PC-3 (cell line): ENCODE results near the gene RNF148. TPM values are rescaled to one million over a fixed set of nuclear protein-coding genes. Genes with fewer than 3 reads are reported as not detected.

Source experiments
- ATAC-seq: fragments of 200-7000 bp; cut with Tn5 transposase; 2 replicates; pipeline ENCODE4 v1.9.1; 2020; ENCODE audit warnings: mild to moderate bottlenecking, moderate library complexity
- BruUV-seq: library from RNA; stranded (reverse); fragments of 400-500 nt; replicated peaks from 2 replicates; lab custom pipeline; 2021; lab: Mats Ljungman, UMichigan
- CTCF ChIA-PET: fragments of 300-600 bp; sonication (Branson Sonifier 250); formaldehyde crosslinking; loops from one replicate; lab custom pipeline; 2022; ENCODE audit warnings: antibody characterized with exemption; lab: Charles Lee
- POLR2A ChIA-PET: fragments of 300-600 bp; sonication (Branson Sonifier 250); formaldehyde crosslinking; loops from one replicate; lab custom pipeline; 2022; ENCODE audit warnings: antibody characterized with exemption; ENCODE audit not compliant: unreplicated experiment; lab: Charles Lee
- DNase-seq: peaks from one replicate; pipeline ENCODE4 v3.0.0-alpha.2; 2015
- H2AFZ ChIP-seq: fragments of 300-600 bp; sonication (generic); 2 replicates; pipeline ENCODE4 v1.6.0; 2016; ENCODE audit warnings: antibody characterized with exemption, low read length
- H3F3A ChIP-seq: fragments of 300-600 bp; sonication (generic); one replicate; pipeline ENCODE4 v1.6.0; 2017; ENCODE audit warnings: antibody characterized with exemption, low read length, control low read depth, mild to moderate bottlenecking; ENCODE audit not compliant: unreplicated experiment
- H3K27ac ChIP-seq: fragments of 300-600 bp; sonication (generic); 2 replicates; pipeline ENCODE4 v1.5.1; 2016; ENCODE audit warnings: mild to moderate bottlenecking, low read length
- H3K27me3 ChIP-seq: fragments of 300-600 bp; sonication (generic); 2 replicates; pipeline ENCODE4 v1.6.1; 2016; ENCODE audit warnings: low read length, mixed read lengths
- H3K36me3 ChIP-seq: fragments of 300-600 bp; sonication (generic); 2 replicates; pipeline ENCODE4 v1.6.1; 2016; ENCODE audit warnings: low read depth, mixed run types, low read length, mixed read lengths
- H3K4me1 ChIP-seq: fragments of 300-600 bp; sonication (generic); 2 replicates; pipeline ENCODE4 v1.5.1; 2016; ENCODE audit warnings: low read length; ENCODE audit not compliant: insufficient read depth
- H3K4me2 ChIP-seq: fragments of 300-600 bp; sonication (generic); 2 replicates; pipeline ENCODE4 v1.6.0; 2016; ENCODE audit warnings: low read length
- H3K4me3 ChIP-seq: fragments of 300-600 bp; sonication (generic); 2 replicates; pipeline ENCODE4 v1.5.1; 2016; ENCODE audit warnings: mild to moderate bottlenecking, low read length, mixed read lengths
- H3K79me2 ChIP-seq: fragments of 300-600 bp; sonication (generic); 2 replicates; pipeline ENCODE4 v1.6.1; 2017; ENCODE audit warnings: low read length, mixed read lengths
- H3K9ac ChIP-seq: fragments of 300-600 bp; sonication (generic); 2 replicates; pipeline ENCODE4 v1.6.0; 2016; ENCODE audit warnings: mild to moderate bottlenecking, low read length
- H3K9me2 ChIP-seq: fragments of 300-600 bp; sonication (generic); replicated peaks from 2 replicates; pipeline ENCODE4 v1.6.1; 2016; ENCODE audit warnings: mixed run types, low read length, mixed read lengths
- H3K9me3 ChIP-seq: fragments of 300-600 bp; sonication (generic); 2 replicates; pipeline ENCODE4 v1.6.1; 2016; ENCODE audit warnings: low read length, mixed read lengths
- H4K20me1 ChIP-seq: fragments of 300-600 bp; sonication (generic); 2 replicates; pipeline ENCODE4 v1.6.1; 2016; ENCODE audit warnings: low read length, mixed read lengths
- EZH2 ChIP-seq: fragments of 300-600 bp; sonication (generic); IDR thresholded peaks from one replicate; pipeline ENCODE4 v1.6.1; 2017; ENCODE audit warnings: antibody characterized with exemption, mild to moderate bottlenecking, low read length; ENCODE audit not compliant: unreplicated experiment
- EZH2phosphoT487 ChIP-seq: fragments of 300-600 bp; sonication (generic); IDR thresholded peaks from 2 replicates; pipeline ENCODE4 v1.6.1; 2018; ENCODE audit warnings: mild to moderate bottlenecking, antibody characterized with exemption, low read length, borderline replicate concordance
- intact Hi-C: fragments of 100-400 bp; cut with micrococcal nuclease; formaldehyde crosslinking; loops from 2 replicates; pipeline ENCODE4 v1.9.0; 2023
- total RNA-seq: library from RNA; depleted of rRNA; stranded (reverse); fragments of >200 nt; gene quantifications from 2 replicates; pipeline ENCODE4 v1.2.3, GENCODE V29; 2014; rRNA removed
- TF ChIP-seq, protein P1 (sequence below): fragments of 300-600 bp; sonication (generic); conservative IDR thresholded peaks from 2 replicates; pipeline ENCODE4 v1.5.1; 2017; ENCODE audit warnings: antibody characterized with exemption, low read depth, mild to moderate bottlenecking, low read length

Gene RNF148
- total RNA-seq, 1 experiment from 2014 or later = 2.0 TPM

DNA sequence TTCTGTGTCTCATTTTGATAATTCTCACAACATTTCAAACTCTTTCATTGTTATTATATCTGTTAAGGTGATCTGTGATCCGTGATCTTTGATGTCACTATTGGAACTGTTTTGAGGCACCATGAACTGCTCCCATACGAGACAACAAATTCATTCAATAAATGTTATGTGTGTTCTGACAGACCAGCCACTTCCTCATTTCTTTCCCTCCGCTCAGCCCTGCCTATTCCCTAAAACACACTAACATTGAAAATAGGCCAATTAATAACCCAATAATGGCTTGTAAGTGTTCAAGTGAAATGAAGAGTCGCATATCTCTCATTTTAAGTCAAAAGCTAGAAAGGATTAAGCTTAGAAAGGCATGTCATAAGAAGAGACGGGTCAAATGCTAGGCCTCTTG is 49.0 kb downstream of the RNF148 start:
- Histone ChIP-seq H3K79me2 (no peaks in the 10 kb centered on the region), H3K9me2 (no peaks in the 10 kb centered on the region), H3F3A (no peaks in the 10 kb centered on the region), H3K36me3 (no peaks in the 10 kb centered on the region), H3K27me3 (no peaks in the 10 kb centered on the region), H4K20me1 (no peaks in the 10 kb centered on the region), H3K4me1 (peaks cover 4% of the 10 kb centered on the region; the same call in 1 of the 2 replicates), H3K4me2 (no peak overlapping the region), H3K9me3 (no peaks in the 10 kb centered on the region), H2AFZ (no peak overlapping the region), H3K4me3 (no peak overlapping the region), H3K9ac (no peak overlapping the region), H3K27ac (no peak overlapping the region)
- DNase-seq = no peak
- ATAC-seq = no peak
- intact Hi-C loops = no loop called here
- BruUV-seq = no TSS peak
- TF ChIP-seq, protein P1, sequence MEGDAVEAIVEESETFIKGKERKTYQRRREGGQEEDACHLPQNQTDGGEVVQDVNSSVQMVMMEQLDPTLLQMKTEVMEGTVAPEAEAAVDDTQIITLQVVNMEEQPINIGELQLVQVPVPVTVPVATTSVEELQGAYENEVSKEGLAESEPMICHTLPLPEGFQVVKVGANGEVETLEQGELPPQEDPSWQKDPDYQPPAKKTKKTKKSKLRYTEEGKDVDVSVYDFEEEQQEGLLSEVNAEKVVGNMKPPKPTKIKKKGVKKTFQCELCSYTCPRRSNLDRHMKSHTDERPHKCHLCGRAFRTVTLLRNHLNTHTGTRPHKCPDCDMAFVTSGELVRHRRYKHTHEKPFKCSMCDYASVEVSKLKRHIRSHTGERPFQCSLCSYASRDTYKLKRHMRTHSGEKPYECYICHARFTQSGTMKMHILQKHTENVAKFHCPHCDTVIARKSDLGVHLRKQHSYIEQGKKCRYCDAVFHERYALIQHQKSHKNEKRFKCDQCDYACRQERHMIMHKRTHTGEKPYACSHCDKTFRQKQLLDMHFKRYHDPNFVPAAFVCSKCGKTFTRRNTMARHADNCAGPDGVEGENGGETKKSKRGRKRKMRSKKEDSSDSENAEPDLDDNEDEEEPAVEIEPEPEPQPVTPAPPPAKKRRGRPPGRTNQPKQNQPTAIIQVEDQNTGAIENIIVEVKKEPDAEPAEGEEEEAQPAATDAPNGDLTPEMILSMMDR = no peak
- TF ChIP-seq EZH2 (no peak), EZH2phosphoT487 (no peak)
- POLR2A ChIA-PET = no interaction called here
- CTCF ChIA-PET = no interaction called here

DNA sequence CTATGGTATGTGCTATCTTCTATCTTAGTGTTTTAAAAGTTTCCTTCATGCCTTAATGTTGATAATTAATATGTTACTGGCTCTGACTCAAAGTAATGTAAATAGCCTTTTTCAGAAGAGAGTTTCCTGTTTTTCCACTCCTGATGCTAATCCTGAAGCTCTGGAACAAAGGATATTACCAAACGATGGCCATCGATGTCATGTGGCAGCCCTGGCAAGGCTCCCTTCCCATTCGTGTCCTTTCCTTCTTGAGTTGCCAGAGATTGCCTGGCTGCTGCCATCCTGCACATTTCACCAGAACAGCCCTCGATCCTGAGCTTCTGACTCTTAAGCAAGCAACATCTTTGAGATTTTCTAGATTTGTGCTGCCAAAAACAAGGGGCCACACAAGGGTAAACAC is 49.8 kb downstream of the RNF148 start:
- H3K9me2 ChIP-seq = no peaks in the 10 kb centered on the region
- no peaks in the 10 kb centered on the region for H3K9me3 ChIP-seq
- peak; percentile 33 for DNase-seq
- H3K4me3 ChIP-seq = no peak overlapping the region
- intact Hi-C loops = no loop called here
- no peaks in the 10 kb centered on the region for H4K20me1 ChIP-seq
- no peak overlapping the region for H3K4me2 ChIP-seq
- H3K36me3 ChIP-seq = no peaks in the 10 kb centered on the region
- peaks cover 4% of the 10 kb centered on the region; the same call in 1 of the 2 replicates for H3K4me1 ChIP-seq
- no TSS peak for BruUV-seq
- H3K9ac ChIP-seq = no peak overlapping the region
- no peaks in the 10 kb centered on the region for H3F3A ChIP-seq
- H2AFZ ChIP-seq = no peak overlapping the region
- TF ChIP-seq EZH2 (no peak), EZH2phosphoT487 (no peak)
- TF ChIP-seq, protein P1 = no peak
- no peaks in the 10 kb centered on the region for H3K27me3 ChIP-seq
- no peak for ATAC-seq
- no peaks in the 10 kb centered on the region for H3K79me2 ChIP-seq
- ChIA-PET CTCF (no interaction called here), POLR2A (no interaction called here)
- no peak overlapping the region for H3K27ac ChIP-seq

Other genes with a start within 250 kb of the RNF148 start
- gene RNF133, start 3.8 kb downstream of the RNF148 start, total RNA-seq = 0.26 and 0.69 TPM in 2 replicates
- gene CADPS2, start 183.5 kb upstream of the RNF148 start, total RNA-seq = 7.5 and 9.4 TPM in 2 replicates